GM12878 (cell line): ENCODE results near the gene AGBL4.

Experiments used
- CHD1 ChIP-seq: IDR thresholded peaks from 2 replicates; pipeline ENCODE4 v1.6.1; 2012; ENCODE audit warnings: low read depth, low read length, improper control_type of control experiment
- EZH2 ChIP-seq: IDR thresholded peaks from 2 replicates; pipeline ENCODE4 v1.6.1; 2012; ENCODE audit warnings: low read depth, mild to moderate bottlenecking, control low read depth, inconsistent platforms, low read length, borderline replicate concordance; ENCODE audit not compliant: control insufficient read depth
- MXI1 ChIP-seq: fragments of 150-350 bp; IDR thresholded peaks from 2 replicates; pipeline ENCODE4 v1.6.1; 2011; ENCODE audit warnings: low read depth, mild to moderate bottlenecking, inconsistent platforms, low read length, improper control_type of control experiment
- RBBP5 ChIP-seq: fragments of 200-600 bp; sonication (generic); conservative IDR thresholded peaks from 2 replicates; pipeline ENCODE4 v1.6.1; 2016
- TF ChIP-seq, protein P1 (sequence below), 3 experiments: IDR thresholded peaks in 2 of 3; conservative IDR thresholded peaks in 1 of 3; 2 replicates each; pipeline ENCODE4 v1.5.1; 2011; ENCODE audit warnings: low read depth in 3 of 3, low read length in 3 of 3, mild to moderate bottlenecking in 3 of 3, control low read depth in 2 of 3, moderate library complexity in 2 of 3, inconsistent platforms in 1 of 3, mixed read lengths in 1 of 3; ENCODE audit not compliant: control insufficient read depth in 2 of 3, insufficient read depth in 1 of 3; ENCODE audit errors: extremely low read depth in 1 of 3

GRCh38 chr1:48789903-48790302 lies 1233.9 kb downstream of the AGBL4 start:
- TF ChIP-seq MXI1 = no peak
- TF ChIP-seq EZH2 = no peak
- TF ChIP-seq CHD1 = no peak
- TF ChIP-seq RBBP5 = no peak
- TF ChIP-seq, protein P1, sequence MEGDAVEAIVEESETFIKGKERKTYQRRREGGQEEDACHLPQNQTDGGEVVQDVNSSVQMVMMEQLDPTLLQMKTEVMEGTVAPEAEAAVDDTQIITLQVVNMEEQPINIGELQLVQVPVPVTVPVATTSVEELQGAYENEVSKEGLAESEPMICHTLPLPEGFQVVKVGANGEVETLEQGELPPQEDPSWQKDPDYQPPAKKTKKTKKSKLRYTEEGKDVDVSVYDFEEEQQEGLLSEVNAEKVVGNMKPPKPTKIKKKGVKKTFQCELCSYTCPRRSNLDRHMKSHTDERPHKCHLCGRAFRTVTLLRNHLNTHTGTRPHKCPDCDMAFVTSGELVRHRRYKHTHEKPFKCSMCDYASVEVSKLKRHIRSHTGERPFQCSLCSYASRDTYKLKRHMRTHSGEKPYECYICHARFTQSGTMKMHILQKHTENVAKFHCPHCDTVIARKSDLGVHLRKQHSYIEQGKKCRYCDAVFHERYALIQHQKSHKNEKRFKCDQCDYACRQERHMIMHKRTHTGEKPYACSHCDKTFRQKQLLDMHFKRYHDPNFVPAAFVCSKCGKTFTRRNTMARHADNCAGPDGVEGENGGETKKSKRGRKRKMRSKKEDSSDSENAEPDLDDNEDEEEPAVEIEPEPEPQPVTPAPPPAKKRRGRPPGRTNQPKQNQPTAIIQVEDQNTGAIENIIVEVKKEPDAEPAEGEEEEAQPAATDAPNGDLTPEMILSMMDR (IDR thresholded peaks at IDR 0.05 in 2 of 3, conservative IDR thresholded peaks at IDR 0.05 in 1 of 3; ENCODE audit: control insufficient read depth in 2 of 3, extremely low read depth in 1 of 3, insufficient read depth in 1 of 3, low read depth in 3 of 3, low read length in 3 of 3) = no peak
